Loucy (cell line): Measurements from ENCODE around the gene CCM2.

Experiments used
- H2AFZ ChIP-seq: fragments of 200-600 bp; sonication (generic); 2 replicates; pipeline ENCODE4 v1.6.0; 2016; ENCODE audit warnings: antibody characterized with exemption, mild to moderate bottlenecking, low read length, moderate library complexity
- H3F3A ChIP-seq: fragments of 200-600 bp; 2 replicates; pipeline ENCODE4 v1.6.0; 2016; ENCODE audit warnings: antibody characterized with exemption, low read depth, mild to moderate bottlenecking
- H3K27me3 ChIP-seq: fragments of 200-600 bp; sonication (generic); 2 replicates; pipeline ENCODE4 v1.6.1; 2014; ENCODE audit warnings: low read length, mild to moderate bottlenecking; ENCODE audit not compliant: insufficient read depth, poor library complexity, severe bottlenecking
- H3K36me3 ChIP-seq: fragments of 200-600 bp; sonication (generic); 2 replicates; pipeline ENCODE4 v1.6.1; 2016; ENCODE audit warnings: low read length; ENCODE audit not compliant: insufficient read depth
- H3K4me1 ChIP-seq: fragments of 200-600 bp; sonication (generic); 2 replicates; pipeline ENCODE4 v1.5.1; 2014; ENCODE audit warnings: low read length, mild to moderate bottlenecking; ENCODE audit not compliant: insufficient read depth, poor library complexity, severe bottlenecking
- H3K4me2 ChIP-seq: fragments of 200-600 bp; sonication (generic); 2 replicates; pipeline ENCODE4 v1.6.0; 2014; ENCODE audit warnings: antibody characterized with exemption, low read length, low read depth, mild to moderate bottlenecking; ENCODE audit not compliant: poor library complexity, severe bottlenecking
- H3K4me3 ChIP-seq: fragments of 200-600 bp; sonication (generic); 2 replicates; pipeline ENCODE4 v1.5.1; 2014; ENCODE audit warnings: low read length, mild to moderate bottlenecking, mixed read lengths; ENCODE audit not compliant: poor library complexity, severe bottlenecking
- H3K79me2 ChIP-seq: fragments of 200-600 bp; sonication (generic); 2 replicates; pipeline ENCODE4 v1.6.1; 2014; ENCODE audit warnings: low read length; ENCODE audit not compliant: insufficient read depth
- H3K9ac ChIP-seq: fragments of 200-600 bp; sonication (generic); 2 replicates; pipeline ENCODE4 v1.6.0; 2014; ENCODE audit warnings: mild to moderate bottlenecking, low read depth, low read length, moderate library complexity; ENCODE audit not compliant: poor library complexity, severe bottlenecking
- H3K9me2 ChIP-seq: fragments of 200-600 bp; sonication (generic); replicated peaks from 2 replicates; pipeline ENCODE4 v1.6.1; 2016; ENCODE audit warnings: low read depth, low read length, mixed read lengths
- H3K9me3 ChIP-seq: fragments of 200-600 bp; sonication (generic); 2 replicates; pipeline ENCODE4 v1.6.1; 2014; ENCODE audit warnings: mild to moderate bottlenecking, antibody characterized with exemption, low read length, low read depth; ENCODE audit not compliant: insufficient read depth
- H4K20me1 ChIP-seq: fragments of 200-600 bp; sonication (generic); 2 replicates; pipeline ENCODE4 v1.6.0; 2014; ENCODE audit warnings: antibody characterized with exemption, low read length, mild to moderate bottlenecking; ENCODE audit not compliant: insufficient read depth, poor library complexity, severe bottlenecking
- EZH2phosphoT487 ChIP-seq: fragments of 200-600 bp; IDR thresholded peaks from 2 replicates; pipeline ENCODE4 v1.6.1; 2018; ENCODE audit warnings: antibody characterized with exemption, mild to moderate bottlenecking, moderate library complexity, borderline replicate concordance
- TF ChIP-seq, protein P1 (sequence below): fragments of 200-600 bp; sonication (generic); conservative IDR thresholded peaks from 2 replicates; pipeline ENCODE4 v1.5.1; 2014; ENCODE audit warnings: mild to moderate bottlenecking, antibody characterized with exemption, low read length

The CCM2 gene

DNA sequence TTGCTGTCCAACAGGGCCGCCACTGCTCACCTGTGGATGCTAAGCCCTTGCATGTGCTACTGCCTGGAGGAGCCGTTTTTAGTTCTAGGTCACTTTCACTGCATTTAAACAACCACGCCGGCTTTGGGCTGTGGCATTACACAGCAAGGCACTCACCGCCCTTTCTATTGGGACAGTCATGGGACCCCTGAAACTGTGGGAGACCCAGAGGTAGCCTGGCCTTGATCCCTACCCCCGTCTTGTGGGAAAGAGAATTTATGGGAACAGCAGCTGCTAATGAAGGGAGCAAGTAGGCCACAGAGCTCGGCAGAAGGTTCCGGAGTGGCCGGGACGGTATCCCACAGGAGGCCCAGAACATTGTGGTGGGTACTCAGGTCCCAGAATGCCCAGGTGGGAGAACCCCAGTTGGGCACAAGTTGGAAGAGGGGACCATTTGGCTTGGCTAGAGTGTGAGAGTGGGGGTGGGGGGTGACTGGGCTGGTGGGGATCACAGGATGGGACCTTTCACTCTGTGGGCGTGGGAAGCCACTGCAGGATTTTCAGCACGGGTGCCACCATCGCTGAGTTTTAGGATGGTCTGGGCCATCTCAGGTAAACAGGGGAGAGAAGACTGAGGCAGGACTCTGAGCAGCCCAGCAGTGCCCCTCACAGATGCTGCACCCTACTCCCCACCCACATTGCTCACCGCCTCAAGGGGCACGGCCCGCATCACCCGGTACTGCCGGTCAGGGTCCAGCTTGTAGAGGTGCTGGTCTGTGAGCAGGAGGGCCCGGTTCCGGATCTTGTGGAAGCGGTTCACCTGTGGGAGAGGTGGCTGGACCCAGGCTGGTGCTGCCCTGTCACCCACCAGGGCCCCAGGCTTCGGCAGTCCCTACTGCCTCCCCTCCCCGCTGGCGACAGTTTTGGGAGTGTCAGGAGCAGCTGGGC is 36.4 kb upstream of the CCM2 start:
- no peaks in the 10 kb centered on the region for H3K27me3 ChIP-seq
- H3F3A ChIP-seq = peaks cover 12% of the 10 kb centered on the region; the same call in 1 of the 2 replicates
- H3K79me2 ChIP-seq = peaks cover 4% of the 10 kb centered on the region; the same call in 1 of the 2 replicates
- H4K20me1 ChIP-seq = peaks cover 43% of the 10 kb centered on the region
- no peak overlapping the region for H3K4me2 ChIP-seq
- no peaks in the 10 kb centered on the region for H3K4me1 ChIP-seq
- no peak overlapping the region for H3K4me3 ChIP-seq
- H3K36me3 ChIP-seq = peaks cover 44% of the 10 kb centered on the region; the same call in 1 of the 2 replicates
- no peaks in the 10 kb centered on the region for H3K9me3 ChIP-seq
- TF ChIP-seq, protein P1, sequence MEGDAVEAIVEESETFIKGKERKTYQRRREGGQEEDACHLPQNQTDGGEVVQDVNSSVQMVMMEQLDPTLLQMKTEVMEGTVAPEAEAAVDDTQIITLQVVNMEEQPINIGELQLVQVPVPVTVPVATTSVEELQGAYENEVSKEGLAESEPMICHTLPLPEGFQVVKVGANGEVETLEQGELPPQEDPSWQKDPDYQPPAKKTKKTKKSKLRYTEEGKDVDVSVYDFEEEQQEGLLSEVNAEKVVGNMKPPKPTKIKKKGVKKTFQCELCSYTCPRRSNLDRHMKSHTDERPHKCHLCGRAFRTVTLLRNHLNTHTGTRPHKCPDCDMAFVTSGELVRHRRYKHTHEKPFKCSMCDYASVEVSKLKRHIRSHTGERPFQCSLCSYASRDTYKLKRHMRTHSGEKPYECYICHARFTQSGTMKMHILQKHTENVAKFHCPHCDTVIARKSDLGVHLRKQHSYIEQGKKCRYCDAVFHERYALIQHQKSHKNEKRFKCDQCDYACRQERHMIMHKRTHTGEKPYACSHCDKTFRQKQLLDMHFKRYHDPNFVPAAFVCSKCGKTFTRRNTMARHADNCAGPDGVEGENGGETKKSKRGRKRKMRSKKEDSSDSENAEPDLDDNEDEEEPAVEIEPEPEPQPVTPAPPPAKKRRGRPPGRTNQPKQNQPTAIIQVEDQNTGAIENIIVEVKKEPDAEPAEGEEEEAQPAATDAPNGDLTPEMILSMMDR = no peak
- no peak for TF ChIP-seq EZH2phosphoT487
- no peak overlapping the region for H3K9ac ChIP-seq
- no peak overlapping the region for H2AFZ ChIP-seq
- no peaks in the 10 kb centered on the region for H3K9me2 ChIP-seq

- no peaks in the 10 kb centered on the region for H3K9me3 ChIP-seq
- peaks cover 49% of the 10 kb centered on the region; the same call in 1 of the 2 replicates for H3K36me3 ChIP-seq
- no peak overlapping the region for H3K9ac ChIP-seq
- peaks cover 50% of the 10 kb centered on the region for H4K20me1 ChIP-seq
- H3K4me1 ChIP-seq = no peaks in the 10 kb centered on the region
- H3K79me2 ChIP-seq = peaks cover 4% of the 10 kb centered on the region; the same call in 1 of the 2 replicates
- H3F3A ChIP-seq = 0 out of 2 replicates have a peak, but pooled peaks cover 8% of the 10 kb centered on the region
- H3K27me3 ChIP-seq = no peaks in the 10 kb centered on the region
- TF ChIP-seq, protein P1 = peak; percentile 37
- no peak for TF ChIP-seq EZH2phosphoT487
- H3K4me2 ChIP-seq = no peak overlapping the region
- no peak overlapping the region for H2AFZ ChIP-seq
- no peaks in the 10 kb centered on the region for H3K9me2 ChIP-seq
- H3K4me3 ChIP-seq = no peak overlapping the region
Observed at GRCh38 chr7:44964384-44964830, 35.6 kb upstream of the CCM2 start.

- H3K4me1 ChIP-seq = peaks cover under 1% of the 10 kb centered on the region
- TF ChIP-seq, protein P1 = no peak
- TF ChIP-seq EZH2phosphoT487 = no peak
- peaks cover 7% of the 10 kb centered on the region; the same call in 1 of the 2 replicates for H3K79me2 ChIP-seq
- peaks cover 55% of the 10 kb centered on the region for H4K20me1 ChIP-seq
- no peak overlapping the region for H3K4me2 ChIP-seq
- no peaks in the 10 kb centered on the region for H3K9me3 ChIP-seq
- no peak overlapping the region for H2AFZ ChIP-seq
- H3K4me3 ChIP-seq = no peak overlapping the region
- no peaks in the 10 kb centered on the region for H3K27me3 ChIP-seq
- H3K9me2 ChIP-seq = no peaks in the 10 kb centered on the region
- 0 out of 2 replicates have a peak, but pooled peaks cover 5% of the 10 kb centered on the region for H3F3A ChIP-seq
- peaks cover 54% of the 10 kb centered on the region; the same call in 1 of the 2 replicates for H3K36me3 ChIP-seq
- H3K9ac ChIP-seq = no peak overlapping the region
Observed at GRCh38 chr7:44964831-44965440, 35.1 kb upstream of the CCM2 start.
